Astrocyte of the cerebellum (primary cell): ENCODE results near the gene CSMD2.

Experiments
- DNase-seq: peaks from one replicate; pipeline ENCODE4 v3.0.0-alpha.2; 2011; ENCODE audit warnings: low read depth
- H3K4me3 ChIP-seq: 2 replicates; pipeline ENCODE4 v1.5.1; 2011; ENCODE audit warnings: mild to moderate bottlenecking, low read depth, low read length, moderate library complexity
- in situ Hi-C: cut with HindIII; loops from 2 replicates; pipeline ENCODE4 v1.10.0; 2017; ENCODE audit warnings: low sequenced_read_pairs
- TF ChIP-seq, protein P1 (sequence below): IDR thresholded peaks from 2 replicates; pipeline ENCODE4 v1.5.1; 2012; ENCODE audit warnings: low read length, low read depth, moderate library complexity, mild to moderate bottlenecking; ENCODE audit errors: missing control alignments

Gene CSMD2

DNA sequence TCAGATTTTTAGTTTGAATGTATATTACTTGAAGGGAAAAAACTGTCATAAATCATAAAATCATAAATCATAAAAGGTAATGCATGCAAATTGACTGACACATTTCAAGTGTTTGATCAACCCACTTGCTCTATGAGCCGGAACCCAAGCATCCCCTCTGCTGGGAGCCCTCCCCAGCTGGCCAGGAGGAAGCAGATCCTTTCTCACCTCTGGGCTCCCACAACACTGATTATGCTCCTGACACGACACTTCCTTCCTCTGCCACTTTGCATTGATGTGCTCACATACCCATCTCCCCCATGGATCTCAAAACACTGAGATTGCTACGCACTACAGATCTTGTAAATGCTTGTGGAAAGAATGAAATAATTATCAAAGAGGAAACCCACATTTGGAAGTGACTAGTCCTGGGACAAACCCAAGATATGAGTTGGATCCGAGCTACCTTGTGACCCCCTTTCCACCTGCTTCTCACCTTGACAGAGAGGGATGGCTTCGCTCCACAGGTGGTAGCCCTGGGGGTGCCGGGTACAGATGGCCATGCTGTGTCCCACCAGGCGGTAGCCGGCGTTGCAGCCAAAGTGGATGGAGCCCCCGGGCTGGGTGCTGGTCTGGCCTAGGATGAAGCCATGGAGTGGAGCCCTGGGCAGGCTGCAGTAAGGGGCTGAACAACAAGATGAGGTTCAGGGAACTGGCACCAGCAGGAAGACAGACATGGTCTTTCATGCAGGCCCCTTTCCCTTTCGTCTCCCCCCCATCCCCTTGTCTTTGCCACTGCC is 588.0 kb downstream of the CSMD2 start:
- in situ Hi-C loops: no loop called here
- no peak overlapping the region for H3K4me3 ChIP-seq
- TF ChIP-seq, protein P1, sequence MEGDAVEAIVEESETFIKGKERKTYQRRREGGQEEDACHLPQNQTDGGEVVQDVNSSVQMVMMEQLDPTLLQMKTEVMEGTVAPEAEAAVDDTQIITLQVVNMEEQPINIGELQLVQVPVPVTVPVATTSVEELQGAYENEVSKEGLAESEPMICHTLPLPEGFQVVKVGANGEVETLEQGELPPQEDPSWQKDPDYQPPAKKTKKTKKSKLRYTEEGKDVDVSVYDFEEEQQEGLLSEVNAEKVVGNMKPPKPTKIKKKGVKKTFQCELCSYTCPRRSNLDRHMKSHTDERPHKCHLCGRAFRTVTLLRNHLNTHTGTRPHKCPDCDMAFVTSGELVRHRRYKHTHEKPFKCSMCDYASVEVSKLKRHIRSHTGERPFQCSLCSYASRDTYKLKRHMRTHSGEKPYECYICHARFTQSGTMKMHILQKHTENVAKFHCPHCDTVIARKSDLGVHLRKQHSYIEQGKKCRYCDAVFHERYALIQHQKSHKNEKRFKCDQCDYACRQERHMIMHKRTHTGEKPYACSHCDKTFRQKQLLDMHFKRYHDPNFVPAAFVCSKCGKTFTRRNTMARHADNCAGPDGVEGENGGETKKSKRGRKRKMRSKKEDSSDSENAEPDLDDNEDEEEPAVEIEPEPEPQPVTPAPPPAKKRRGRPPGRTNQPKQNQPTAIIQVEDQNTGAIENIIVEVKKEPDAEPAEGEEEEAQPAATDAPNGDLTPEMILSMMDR: no peak
- no peak for DNase-seq

DNA sequence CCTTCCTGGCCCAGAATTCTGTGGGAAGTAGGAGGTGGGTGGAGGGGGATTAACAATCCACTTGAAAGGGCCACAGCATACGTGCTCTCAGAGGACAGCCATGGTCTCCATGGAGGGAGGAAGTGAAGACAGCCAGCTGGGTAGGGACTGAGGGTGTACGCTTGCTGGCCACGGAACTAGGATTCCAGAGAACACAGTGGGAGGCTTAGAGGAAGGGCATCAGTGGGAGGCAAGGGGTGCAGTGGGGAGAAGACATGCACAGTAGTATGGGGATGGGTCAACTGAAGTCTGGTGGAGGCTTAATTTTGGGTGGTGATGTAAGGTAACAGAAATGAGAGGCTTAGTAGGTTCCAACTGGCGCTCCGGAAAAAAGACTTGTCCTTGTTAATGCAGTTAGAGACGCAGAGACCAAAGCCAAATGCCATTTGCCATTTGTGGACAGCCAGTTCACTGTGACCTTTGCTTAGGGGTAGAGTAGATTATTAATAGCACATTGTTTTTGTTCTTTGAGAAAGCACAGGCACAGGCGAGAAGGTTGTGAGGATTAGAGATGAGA is 589.6 kb downstream of the CSMD2 start:
- DNase-seq: no peak
- H3K4me3 ChIP-seq: no peak overlapping the region
- TF ChIP-seq, protein P1: no peak
- in situ Hi-C loops: no loop called here

DNA sequence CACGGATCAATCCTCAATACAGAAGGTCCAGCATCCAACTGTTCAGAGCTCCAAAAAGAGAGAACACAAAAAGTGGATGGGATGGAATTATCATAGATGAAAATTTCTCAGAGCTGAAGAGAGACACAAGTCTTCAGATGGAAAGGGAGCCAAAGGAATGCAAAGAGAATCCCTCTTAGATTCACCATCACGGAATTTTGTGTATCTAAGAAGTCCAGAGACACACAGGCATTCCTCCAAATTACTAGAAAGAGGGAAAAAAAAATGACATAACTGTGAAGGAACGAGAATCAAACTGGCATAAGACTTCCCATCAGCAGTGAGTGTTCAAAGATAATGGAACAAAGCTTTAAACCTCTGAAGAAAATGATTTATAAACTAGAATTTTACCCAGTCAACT is 591.4 kb downstream of the CSMD2 start:
- DNase-seq: no peak
- no peak overlapping the region for H3K4me3 ChIP-seq
- in situ Hi-C loops: no loop called here
- TF ChIP-seq, protein P1: no peak

DNA sequence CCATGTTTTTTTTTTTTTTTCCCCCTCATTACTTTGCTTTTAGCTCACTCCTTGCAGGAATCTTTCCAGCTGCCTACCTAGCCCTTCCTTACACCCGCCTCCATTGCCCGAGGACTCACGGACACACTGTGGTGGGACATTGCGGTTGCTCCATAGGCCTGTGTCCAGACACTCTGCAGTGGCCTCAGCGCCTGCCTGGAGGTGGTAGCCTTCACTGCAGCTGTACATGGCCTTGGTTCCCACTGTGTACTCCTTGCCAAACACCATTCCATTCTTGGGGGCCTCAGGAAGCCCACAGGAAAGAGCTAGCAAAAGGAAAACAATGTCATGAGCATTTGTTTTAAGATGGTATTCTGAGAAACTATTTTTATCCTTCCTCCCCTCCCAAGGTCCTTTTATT is 592.6 kb downstream of the CSMD2 start:
- no peak for DNase-seq
- in situ Hi-C loops: no loop called here
- H3K4me3 ChIP-seq: no peak overlapping the region
- TF ChIP-seq, protein P1: no peak

DNA sequence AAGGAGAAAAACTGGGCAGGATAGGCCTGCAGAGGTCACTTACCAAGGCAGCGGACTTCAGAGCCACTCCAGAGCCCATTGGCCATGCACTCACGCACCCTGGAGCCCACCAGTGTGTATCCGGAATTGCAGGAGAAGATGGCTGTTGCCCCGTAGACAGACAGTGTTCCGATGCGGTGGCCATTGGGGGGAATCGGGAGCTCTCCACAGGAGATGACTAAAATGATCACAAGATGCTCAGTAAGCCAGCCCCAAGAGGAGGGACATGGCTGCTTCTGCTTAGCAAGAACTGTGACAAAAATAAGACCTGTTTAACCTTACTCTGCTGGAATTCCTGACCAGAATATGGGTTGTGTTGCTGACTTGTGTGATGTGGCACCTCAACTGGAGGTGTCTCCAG is 595.7 kb downstream of the CSMD2 start:
- TF ChIP-seq, protein P1: no peak
- in situ Hi-C loops: no loop called here
- no peak overlapping the region for H3K4me3 ChIP-seq
- DNase-seq: no peak

DNA sequence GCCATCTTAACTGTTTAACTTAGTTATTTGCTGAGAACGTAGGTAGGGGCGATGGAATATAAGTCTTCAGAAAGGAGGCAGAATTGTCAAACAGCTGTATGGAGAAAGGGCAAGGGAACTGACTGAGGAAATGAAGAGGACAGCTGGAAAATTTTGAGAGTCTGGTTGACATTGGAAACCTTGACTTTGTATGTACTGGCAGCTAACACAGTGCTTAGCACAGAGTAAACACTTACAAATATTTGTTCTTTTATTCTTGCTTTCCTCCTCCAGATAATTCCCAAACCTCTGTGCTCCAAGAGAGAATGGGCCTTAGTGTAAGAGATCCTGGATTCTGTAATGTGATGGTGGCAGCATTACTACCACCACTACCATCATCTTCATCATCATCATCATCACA is 601.3 kb downstream of the CSMD2 start:
- TF ChIP-seq, protein P1: no peak
- DNase-seq: no peak
- in situ Hi-C loops: no loop called here
- no peak overlapping the region for H3K4me3 ChIP-seq
